GM19452 (cell line): ENCODE results near the gene GRM7.

Source experiments
- ATAC-seq: cut with Tn5 transposase; IDR thresholded peaks from one replicate; pipeline ENCODE4 v1.9.1; 2021; ENCODE audit not compliant: unreplicated experiment

The GRM7 gene

DNA sequence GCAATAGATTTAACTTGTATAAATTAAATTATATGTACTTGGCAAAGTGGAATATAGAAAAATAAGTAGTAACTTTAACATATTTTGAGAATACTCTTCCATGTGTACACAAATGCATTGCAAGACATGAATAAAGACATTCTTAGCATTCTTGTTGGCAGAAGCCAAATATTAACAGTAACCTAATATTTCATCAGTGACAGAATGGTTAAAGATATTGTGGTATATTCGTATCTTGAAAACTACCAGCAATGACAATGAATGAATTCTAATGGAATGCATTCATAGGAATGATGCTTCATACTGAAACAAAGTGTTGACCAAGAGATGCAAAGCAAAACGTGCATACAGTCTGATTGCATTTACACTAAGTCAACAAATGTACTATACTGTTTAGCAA, 524.7 kb downstream of the GRM7 start:
- ATAC-seq = no peak

DNA sequence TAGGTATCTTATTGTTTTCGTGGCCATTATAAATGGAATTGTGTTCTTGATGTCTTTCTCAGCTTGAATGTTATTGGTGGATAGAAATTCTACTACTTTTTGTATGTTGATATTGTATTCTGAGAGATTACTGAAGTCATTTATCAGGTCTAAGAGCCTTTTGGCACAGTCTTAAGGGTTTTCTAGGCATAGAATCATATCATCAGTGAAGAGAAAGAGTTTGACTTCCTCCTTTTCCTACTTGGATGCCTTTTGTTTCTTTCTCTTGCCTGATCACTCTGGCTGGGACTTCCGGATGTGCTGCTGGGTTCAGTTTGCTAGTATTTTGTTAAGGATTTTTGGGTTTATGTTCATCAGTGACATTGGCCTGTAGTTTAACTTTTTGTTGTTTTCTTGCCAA, 527.1 kb downstream of the GRM7 start:
- no peak for ATAC-seq

DNA sequence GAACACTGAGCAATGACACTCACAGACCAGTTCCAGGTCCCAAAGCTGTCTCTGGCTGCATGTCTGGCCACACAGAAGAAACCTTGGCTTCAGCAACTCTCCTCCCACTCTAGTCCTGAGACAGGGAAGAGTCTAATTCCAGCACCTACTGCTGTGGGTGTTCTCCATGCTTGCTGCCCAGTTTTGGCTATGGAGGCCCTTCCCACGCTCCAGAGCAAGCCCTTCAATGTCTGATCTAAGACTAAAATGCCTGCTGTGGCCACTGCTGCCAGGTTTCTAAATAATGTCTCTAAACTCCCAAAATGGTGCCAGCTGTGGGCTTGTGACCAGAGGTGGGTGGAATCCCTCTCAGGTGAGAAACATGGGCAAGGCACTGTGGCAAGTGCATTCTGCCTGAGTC, 531.3 kb downstream of the GRM7 start:
- ATAC-seq = no peak

DNA sequence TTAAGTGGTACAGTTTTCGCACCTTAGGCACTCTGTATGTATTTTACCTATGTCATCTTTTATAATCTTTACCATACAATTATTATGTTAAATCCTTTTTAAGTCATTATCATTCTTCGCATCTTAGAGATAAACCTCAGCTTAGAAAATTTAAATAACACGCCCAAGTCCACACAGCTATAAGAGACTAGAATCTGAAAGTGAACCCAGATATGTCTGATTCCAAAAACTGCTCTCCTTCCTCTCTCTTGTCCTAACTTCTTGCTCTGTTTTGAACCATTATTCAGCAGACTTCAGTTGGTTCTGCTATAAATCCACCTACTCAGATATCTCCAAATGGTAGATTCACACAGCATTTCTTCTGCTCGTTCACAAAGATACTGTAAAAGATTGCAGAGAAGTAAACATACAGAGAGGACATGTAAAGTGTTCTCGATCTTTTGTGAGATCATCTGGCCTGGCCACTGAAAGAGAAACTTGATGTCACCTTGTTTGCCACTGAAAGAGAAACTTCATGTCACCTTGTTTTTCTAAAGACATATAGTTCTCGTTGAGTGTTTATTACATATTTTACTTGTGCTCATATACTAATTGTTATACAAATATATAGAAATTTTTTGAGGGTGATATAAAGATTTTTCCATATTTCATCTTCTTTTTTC, 533.2 kb downstream of the GRM7 start:
- no peak for ATAC-seq

DNA sequence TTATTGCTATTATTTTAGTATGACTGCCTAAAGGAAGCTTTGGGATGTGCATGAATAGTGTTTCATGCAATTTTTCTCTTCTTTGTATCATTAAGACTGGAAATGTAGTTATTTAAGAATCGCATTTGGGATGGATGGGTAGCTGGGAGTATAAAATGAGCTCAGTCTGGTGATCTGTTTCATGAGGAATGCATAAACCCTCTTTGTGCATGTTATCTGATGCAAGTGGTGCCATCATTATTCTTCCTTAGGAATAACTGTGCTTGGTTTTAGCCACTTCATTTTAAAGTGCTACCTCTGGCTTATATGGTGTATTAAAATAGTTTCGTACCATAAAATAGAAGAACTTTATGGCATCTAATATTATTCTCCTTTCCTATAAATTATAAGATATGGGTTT, 535.6 kb downstream of the GRM7 start:
- no peak for ATAC-seq

DNA sequence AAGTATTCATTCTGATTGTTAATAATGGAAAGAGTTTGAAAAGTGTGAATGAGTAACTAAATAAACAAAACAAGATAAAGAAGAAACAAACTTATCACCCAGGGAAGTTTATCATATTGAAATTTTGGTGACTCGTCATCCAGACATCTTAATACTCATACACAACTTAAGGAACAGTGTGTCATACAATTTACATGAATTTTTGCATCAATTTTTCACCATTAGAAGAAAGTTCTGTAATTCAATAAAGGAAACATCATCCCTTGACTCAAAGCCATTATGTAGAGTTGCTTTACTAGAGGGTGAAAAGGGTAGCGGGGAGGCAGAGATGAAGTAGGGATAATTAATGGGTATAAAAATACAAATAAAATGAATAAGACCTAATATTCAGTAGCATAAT, 536.2 kb downstream of the GRM7 start:
- no peak for ATAC-seq

DNA sequence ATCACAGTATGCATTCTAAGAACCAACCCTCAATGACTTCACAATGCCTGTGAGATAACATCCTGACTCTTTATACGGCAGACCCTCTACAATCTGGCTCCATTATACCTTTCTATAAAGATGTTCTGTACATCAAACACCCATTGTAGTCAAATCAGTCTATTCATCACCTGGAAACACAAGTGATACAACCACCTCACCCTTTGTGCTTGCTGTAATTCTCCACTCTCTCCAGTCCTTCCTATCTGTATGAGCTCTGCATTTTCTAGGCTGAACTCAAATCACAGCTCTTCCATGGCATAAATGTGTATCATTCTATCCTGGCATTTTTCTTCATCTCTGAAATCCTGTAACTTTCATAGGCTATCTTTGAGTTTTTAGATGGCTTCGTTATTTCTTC, 539.4 kb downstream of the GRM7 start:
- ATAC-seq = no peak

GRCh38 chr3:7401418-7401817, 540.5 kb downstream of the GRM7 start:
- no peak for ATAC-seq

GRCh38 chr3:7407107-7407506, 546.2 kb downstream of the GRM7 start:
- ATAC-seq = no peak

- no peak for ATAC-seq
Measured at GRCh38 chr3:7410782-7411181, 549.9 kb downstream of the GRM7 start.

- ATAC-seq = no peak
Measured at GRCh38 chr3:7421065-7421464, 560.1 kb downstream of the GRM7 start.

DNA sequence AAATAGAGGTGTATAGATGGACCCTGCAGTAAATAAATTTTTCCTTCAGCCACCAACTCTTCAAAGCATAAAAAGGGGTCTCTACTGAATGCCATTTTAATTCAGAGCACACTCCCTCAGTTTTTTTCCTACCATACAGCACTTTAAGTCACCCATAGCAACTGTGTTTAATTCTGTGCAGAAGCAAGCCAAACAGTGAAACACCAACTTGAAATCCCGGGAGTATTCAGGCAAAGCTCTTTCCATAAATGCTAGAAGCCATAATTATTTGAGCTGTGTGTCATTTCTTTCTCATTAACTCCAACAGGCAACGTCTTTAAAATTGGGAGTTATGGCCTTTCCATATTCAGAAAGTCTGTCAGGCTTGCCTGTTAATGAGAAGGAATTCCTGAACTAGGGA, 562.1 kb downstream of the GRM7 start:
- no peak for ATAC-seq

- no peak for ATAC-seq
Measured at GRCh38 chr3:7423995-7424394, 563.1 kb downstream of the GRM7 start.

- ATAC-seq = no peak
Measured at GRCh38 chr3:7428206-7428718, 567.3 kb downstream of the GRM7 start.

DNA sequence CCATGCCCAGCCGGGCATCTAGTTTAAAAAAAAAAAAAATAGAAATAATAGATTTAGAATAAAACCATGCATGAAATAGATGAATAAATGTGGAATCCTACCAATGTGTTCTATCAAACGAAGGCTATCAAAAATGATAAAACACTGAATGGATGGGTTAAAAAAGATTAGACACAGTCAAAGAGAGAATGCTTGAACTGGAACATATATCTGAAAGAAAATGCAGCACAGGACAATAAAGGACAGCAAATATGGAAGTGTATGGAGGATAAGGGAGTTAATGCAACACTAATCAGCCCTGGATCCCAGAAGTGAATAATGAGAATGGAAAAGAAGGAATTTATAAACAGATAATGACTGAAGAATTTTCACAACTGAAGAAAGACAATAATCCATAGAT, 571.7 kb downstream of the GRM7 start:
- no peak for ATAC-seq

- ATAC-seq = no peak
Measured at GRCh38 chr3:7433073-7433472, 572.2 kb downstream of the GRM7 start.

DNA sequence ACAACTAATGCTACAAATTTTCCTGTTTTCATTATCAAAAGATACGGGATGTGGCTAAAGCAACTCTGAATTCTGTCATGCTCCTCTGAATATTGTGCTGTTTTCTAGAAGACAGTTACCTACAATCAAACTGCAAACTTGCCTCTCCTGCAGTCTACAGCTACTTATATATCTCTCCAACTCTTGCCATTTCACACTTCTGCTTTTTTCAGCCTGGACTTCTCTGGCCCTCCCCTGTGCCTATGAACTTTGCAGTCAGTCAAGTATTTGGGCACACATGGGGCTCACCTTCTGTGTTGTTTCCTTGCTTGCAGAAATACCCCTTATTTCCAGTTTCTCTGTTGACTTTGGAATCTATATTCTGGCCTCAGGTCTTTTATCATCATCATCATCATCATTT, 575.6 kb downstream of the GRM7 start:
- ATAC-seq = no peak

DNA sequence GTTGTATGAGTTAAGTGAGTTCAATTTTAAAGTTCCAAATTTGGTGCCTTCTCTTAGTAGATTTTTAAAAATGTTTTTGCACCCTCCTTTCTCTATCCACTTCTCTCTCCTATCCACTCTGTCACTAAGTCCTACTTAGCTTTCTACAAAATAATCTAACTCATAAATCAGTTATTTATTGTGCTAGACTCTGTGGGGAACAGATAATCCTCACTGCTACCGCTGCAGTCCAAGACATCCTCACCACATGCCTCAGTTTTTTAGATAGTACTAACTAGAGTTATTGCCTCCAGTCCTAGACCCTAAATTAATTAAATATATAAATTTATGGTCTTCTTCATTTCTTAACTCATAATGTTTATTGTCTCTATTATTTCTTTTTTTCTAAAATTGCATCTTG, 576.3 kb downstream of the GRM7 start:
- ATAC-seq = no peak

- no peak for ATAC-seq
Measured at GRCh38 chr3:7439101-7439680, 578.3 kb downstream of the GRM7 start.

DNA sequence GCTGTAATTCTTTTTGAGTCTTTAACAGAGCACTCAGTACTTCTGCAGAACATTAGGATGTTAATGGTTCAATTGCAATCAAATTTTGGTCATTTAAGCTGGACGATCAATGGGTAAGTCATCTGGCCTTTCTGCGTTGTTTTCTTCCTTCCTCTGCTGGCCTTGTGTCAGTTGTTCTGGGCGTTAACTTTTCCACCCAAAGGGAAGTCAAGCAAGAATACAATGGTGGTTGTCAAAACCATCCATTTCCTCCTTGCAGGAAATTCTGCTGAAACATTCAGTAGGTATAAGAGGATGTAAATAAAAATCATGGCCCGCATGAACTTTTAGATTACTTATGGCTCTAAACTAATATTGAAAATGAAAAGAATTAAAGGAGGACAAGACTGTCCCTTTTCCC, 584.0 kb downstream of the GRM7 start:
- no peak for ATAC-seq

- no peak for ATAC-seq
Measured at GRCh38 chr3:7445331-7445730, 584.4 kb downstream of the GRM7 start.

DNA sequence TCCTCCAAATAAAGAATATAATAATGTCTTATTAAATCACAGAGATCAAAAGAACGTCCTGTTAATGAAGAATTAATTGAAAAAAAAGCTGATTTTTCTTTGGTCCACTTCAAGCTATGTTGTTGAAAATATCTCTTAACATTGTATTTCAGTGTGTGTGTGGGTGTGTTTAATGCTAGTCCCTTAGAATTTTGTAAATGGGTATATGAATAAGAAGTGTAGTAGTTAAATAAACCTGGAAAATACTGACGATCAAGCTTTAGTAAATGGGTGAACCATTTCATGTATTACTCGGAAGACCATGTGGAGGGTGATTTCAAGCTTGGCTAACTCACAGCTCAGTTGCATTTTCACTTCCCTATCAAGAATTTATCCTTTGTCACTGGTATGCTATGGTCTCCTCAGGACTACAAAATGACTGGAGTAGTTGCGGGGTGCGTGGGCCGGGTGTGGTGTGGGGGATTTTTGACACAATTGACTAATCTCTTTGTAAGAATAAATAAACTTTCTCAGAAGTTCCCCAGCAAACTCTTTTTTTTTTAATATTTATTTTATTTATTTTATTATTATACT, 586.4 kb downstream of the GRM7 start:
- peak; percentile 95 for ATAC-seq

- no peak for ATAC-seq
Measured at GRCh38 chr3:7456386-7456785, 595.5 kb downstream of the GRM7 start.
